Fibroblast of villous mesenchyme (primary cell): Measurements from ENCODE around the gene KLK8. TPM values are rescaled to one million over a fixed set of nuclear protein-coding genes. Genes with fewer than 3 reads are reported as not detected.
"Not testable (repeated sequence)": the region's sequence is repeated elsewhere in the genome, so short reads cannot be mapped to it uniquely, and the experiment has no call there.

Source experiments
- DNase-seq: peaks from one replicate; pipeline ENCODE4 v3.0.0-alpha.2; 2010; ENCODE audit warnings: low read depth
- H3K4me3 ChIP-seq: 2 replicates; pipeline ENCODE4 v1.5.1; 2011; ENCODE audit warnings: low read depth, mild to moderate bottlenecking, low read length
- CTCF ChIP-seq: IDR thresholded peaks from 2 replicates; pipeline ENCODE4 v1.5.1; 2012; ENCODE audit warnings: low read depth, mild to moderate bottlenecking, low read length; ENCODE audit not compliant: insufficient read depth
- total RNA-seq: library from RNA; depleted of rRNA; stranded (reverse); fragments of >200 nt; gene quantifications from 2 replicates; pipeline ENCODE4 v1.2.3, GENCODE V29; 2012

KLK8 gene
- total RNA-seq, 1 donor = not detected

- no peak for TF ChIP-seq CTCF
- DNase-seq = no peak
- no peak overlapping the region for H3K4me3 ChIP-seq
Observed at GRCh38 chr19:50978772-50979390, 22.5 kb downstream of the KLK8 start.

- TF ChIP-seq CTCF = no peak
- H3K4me3 ChIP-seq = no peak overlapping the region
- no peak for DNase-seq
Observed at GRCh38 chr19:50977626-50978025, 23.8 kb downstream of the KLK8 start.

GRCh38 chr19:50975766-50976165 is 25.6 kb downstream of the KLK8 start:
- TF ChIP-seq CTCF = no peak

GRCh38 chr19:50974702-50975556 is 26.5 kb downstream of the KLK8 start:
- no peak overlapping the region for H3K4me3 ChIP-seq
- no peak for DNase-seq
- no peak for TF ChIP-seq CTCF

More at GRCh38 chr19:50975766-50976165, 25.6 kb downstream of the KLK8 start:
- H3K4me3 ChIP-seq = no peak overlapping the region
- DNase-seq = no peak

GRCh38 chr19:50972795-50973376 is 28.5 kb downstream of the KLK8 start:
- TF ChIP-seq CTCF = no peak
- DNase-seq = no peak
- H3K4me3 ChIP-seq = no peak overlapping the region

GRCh38 chr19:50969810-50970209 is 31.6 kb downstream of the KLK8 start:
- H3K4me3 ChIP-seq, DNase-seq: not testable (repeated sequence)

GRCh38 chr19:50969413-50969760 is 32.0 kb downstream of the KLK8 start, which contains the start of gene KLK6:
TSS of gene KLK6 (minus strand) at chr19:50969591. CDS start at chr19:50968104, 1,487 bp downstream.
- no peak for DNase-seq
- H3K4me3 ChIP-seq = no peak within 1 kb of the TSS
- TF ChIP-seq CTCF = no peak
